ENCODE data around the gene ANAPC2.

Gene ANAPC2

DNA sequence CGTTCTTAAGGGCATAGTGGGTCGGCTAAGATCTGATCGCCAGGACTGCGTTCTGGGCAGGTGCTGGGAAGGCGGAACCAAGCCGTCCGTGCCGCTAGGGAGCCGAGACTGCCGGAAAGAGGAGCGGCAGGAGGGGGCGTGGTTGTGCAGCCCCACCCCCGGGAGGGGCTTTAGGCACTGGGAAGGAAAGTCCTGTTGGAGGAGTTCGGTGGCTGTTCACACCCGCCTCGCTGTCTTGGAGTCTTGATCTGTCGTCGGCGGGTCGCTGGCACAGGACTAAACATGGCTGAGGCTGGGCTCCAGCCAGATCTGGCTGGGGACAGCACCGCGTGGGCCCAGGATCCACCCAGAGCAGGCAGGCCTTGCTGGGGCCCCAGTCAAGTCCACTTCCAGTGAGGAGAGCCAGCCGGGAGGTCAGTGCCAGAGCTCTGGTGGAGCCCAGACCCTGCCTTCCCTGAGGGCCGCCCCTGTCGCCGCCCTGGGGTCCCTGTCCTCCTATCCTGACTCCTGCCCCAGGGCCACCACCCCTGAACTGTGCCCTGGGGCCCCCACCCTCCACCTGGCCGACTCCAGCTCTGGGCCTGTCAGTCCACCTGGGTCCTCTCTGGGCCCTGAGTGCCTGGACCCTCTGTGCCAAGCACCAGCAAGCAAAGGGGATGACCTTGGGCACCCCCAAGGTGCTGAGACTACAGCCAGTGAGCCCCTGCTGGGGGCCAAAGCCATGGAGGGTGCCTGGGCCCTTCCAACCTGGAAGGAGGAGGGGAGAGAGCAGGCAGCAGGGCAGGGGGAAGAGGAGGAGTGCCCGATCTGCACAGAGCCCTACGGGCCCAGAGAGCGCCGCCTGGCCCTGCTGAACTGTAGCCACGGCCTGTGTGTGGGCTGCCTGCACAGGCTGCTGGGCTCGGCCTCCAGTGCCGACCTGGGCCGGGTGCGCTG lies 29.2 kb upstream of the ANAPC2 start:
- Histone ChIP-seq H3K4me3 (IDR thresholded peaks at IDR 0.05; ENCODE audit: insufficient read depth, low read depth, low read length) (no peak overlapping the region), H3K27ac (no peak overlapping the region), H3K9ac (no peak overlapping the region), H3K27me3 (ENCODE audit: insufficient read depth, low read depth) (no peaks in the 10 kb centered on the region), H4K20me1 (ENCODE audit: insufficient read depth) (no peaks in the 10 kb centered on the region), H3K36me3 (ENCODE audit: insufficient read depth) (no peaks in the 10 kb centered on the region), H2AFZ (ENCODE audit: low read depth) (no peak overlapping the region), H3K4me1 (ENCODE audit: low read depth, poor library complexity, severe bottlenecking) (no peaks in the 10 kb centered on the region), H3K4me2 (no peak overlapping the region), H3K79me2 (ENCODE audit: insufficient read depth, low read depth) (no peaks in the 10 kb centered on the region)
- TF ChIP-seq CTCF (conservative IDR thresholded peaks at IDR 0.05; ENCODE audit: low read depth, low read length), result no peak

- H3K27me3 ChIP-seq (ENCODE audit: insufficient read depth, low read depth), result no peaks in the 10 kb centered on the region
- TF ChIP-seq CTCF (conservative IDR thresholded peaks at IDR 0.05; ENCODE audit: low read depth, low read length), result no peak
- H3K9ac ChIP-seq, result no peak overlapping the region
- no peaks in the 10 kb centered on the region for H3K79me2 ChIP-seq (ENCODE audit: insufficient read depth, low read depth)
- no peaks in the 10 kb centered on the region for H3K36me3 ChIP-seq (ENCODE audit: insufficient read depth)
- no peaks in the 10 kb centered on the region for H3K4me1 ChIP-seq (ENCODE audit: low read depth, poor library complexity, severe bottlenecking)
- H3K4me3 ChIP-seq (IDR thresholded peaks at IDR 0.05; ENCODE audit: insufficient read depth, low read depth, low read length), result no peak overlapping the region
- no peak overlapping the region for H3K4me2 ChIP-seq
- H2AFZ ChIP-seq (ENCODE audit: low read depth), result no peak overlapping the region
- H4K20me1 ChIP-seq (ENCODE audit: insufficient read depth), result no peaks in the 10 kb centered on the region
- no peak overlapping the region for H3K27ac ChIP-seq
Observed at GRCh38 chr9:137216188-137216965, 28.0 kb upstream of the ANAPC2 start.

DNA sequence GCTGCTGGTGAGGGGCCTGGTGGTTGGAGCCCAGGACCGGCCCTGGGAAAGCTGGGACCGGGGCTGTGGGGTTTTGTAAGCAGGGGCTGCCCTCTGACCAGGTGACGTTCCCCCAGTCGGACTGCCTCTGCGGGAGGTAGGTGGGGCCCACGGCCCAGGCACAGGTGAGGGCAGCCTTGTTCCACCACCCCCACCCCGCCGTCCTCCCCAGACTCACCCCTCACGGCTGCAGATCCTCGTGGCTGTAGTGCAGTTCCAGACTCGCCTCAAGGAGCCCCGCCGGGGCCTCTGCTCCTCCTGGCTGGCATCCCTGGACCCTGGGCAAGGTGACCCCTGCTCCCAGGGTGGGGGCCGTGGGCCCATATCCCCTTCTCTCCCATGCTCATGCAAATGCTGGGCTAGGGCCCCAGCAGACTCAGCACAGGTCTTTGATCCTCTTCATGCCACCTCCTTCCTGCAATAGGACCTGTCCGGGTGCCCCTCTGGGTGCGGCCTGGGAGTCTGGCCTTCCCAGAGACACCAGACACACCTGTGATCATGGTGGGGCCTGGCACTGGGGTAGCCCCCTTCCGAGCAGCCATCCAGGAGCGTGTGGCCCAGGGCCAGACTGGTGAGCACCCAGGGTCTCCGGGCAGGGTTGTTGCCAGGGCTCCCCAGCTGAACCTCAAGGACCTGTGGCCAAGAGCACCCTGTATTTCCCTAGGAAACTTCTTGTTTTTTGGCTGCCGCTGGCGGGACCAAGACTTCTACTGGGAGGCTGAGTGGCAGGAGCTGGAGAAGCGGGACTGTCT lies 27.0 kb upstream of the ANAPC2 start:
- Histone ChIP-seq H2AFZ (ENCODE audit: low read depth) (no peak overlapping the region), H3K4me3 (IDR thresholded peaks at IDR 0.05; ENCODE audit: insufficient read depth, low read depth, low read length) (no peak overlapping the region), H3K36me3 (ENCODE audit: insufficient read depth) (no peaks in the 10 kb centered on the region), H3K4me2 (no peak overlapping the region), H3K4me1 (ENCODE audit: low read depth, poor library complexity, severe bottlenecking) (no peaks in the 10 kb centered on the region), H4K20me1 (ENCODE audit: insufficient read depth) (no peaks in the 10 kb centered on the region), H3K9ac (no peak overlapping the region), H3K79me2 (ENCODE audit: insufficient read depth, low read depth) (no peaks in the 10 kb centered on the region), H3K27me3 (ENCODE audit: insufficient read depth, low read depth) (no peaks in the 10 kb centered on the region), H3K27ac (no peak overlapping the region)
- TF ChIP-seq CTCF (conservative IDR thresholded peaks at IDR 0.05; ENCODE audit: low read depth, low read length), result no peak

DNA sequence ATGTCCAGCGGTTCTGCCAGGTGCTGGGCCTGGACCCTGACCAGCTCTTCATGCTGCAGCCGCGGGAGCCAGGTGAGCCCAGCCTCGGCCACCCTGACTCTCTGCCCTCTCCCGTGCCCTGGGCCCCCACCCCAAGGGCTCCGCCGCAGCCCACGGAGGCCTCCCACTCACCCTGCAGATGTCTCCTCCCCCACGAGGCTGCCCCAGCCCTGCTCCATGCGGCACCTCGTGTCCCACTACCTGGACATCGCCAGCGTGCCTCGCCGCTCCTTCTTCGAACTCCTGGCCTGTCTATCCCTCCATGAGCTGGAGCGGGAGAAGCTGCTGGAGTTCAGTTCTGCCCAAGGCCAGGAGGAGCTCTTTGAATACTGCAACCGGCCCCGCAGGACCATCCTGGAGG lies 26.3 kb upstream of the ANAPC2 start:
- Histone ChIP-seq H3K27ac (no peak overlapping the region), H3K36me3 (ENCODE audit: insufficient read depth) (no peaks in the 10 kb centered on the region), H3K27me3 (ENCODE audit: insufficient read depth, low read depth) (no peaks in the 10 kb centered on the region), H3K9ac (no peak overlapping the region), H3K4me3 (IDR thresholded peaks at IDR 0.05; ENCODE audit: insufficient read depth, low read depth, low read length) (no peak overlapping the region), H4K20me1 (ENCODE audit: insufficient read depth) (no peaks in the 10 kb centered on the region), H2AFZ (ENCODE audit: low read depth) (no peak overlapping the region), H3K4me1 (ENCODE audit: low read depth, poor library complexity, severe bottlenecking) (no peaks in the 10 kb centered on the region), H3K4me2 (no peak overlapping the region), H3K79me2 (ENCODE audit: insufficient read depth, low read depth) (no peaks in the 10 kb centered on the region)
- TF ChIP-seq CTCF (conservative IDR thresholded peaks at IDR 0.05; ENCODE audit: low read depth, low read length), result no peak
